PC-3 (cell line): Measurements from ENCODE around the gene SAMD11.

Source experiments
- EZH2phosphoT487 ChIP-seq: fragments of 300-600 bp; sonication (generic); IDR thresholded peaks from 2 replicates; pipeline ENCODE4 v1.6.1; 2018; ENCODE audit warnings: mild to moderate bottlenecking, antibody characterized with exemption, low read length, borderline replicate concordance
- TF ChIP-seq, protein P1 (sequence below): fragments of 300-600 bp; sonication (generic); conservative IDR thresholded peaks from 2 replicates; pipeline ENCODE4 v1.5.1; 2017; ENCODE audit warnings: antibody characterized with exemption, low read depth, mild to moderate bottlenecking, low read length

DNA sequence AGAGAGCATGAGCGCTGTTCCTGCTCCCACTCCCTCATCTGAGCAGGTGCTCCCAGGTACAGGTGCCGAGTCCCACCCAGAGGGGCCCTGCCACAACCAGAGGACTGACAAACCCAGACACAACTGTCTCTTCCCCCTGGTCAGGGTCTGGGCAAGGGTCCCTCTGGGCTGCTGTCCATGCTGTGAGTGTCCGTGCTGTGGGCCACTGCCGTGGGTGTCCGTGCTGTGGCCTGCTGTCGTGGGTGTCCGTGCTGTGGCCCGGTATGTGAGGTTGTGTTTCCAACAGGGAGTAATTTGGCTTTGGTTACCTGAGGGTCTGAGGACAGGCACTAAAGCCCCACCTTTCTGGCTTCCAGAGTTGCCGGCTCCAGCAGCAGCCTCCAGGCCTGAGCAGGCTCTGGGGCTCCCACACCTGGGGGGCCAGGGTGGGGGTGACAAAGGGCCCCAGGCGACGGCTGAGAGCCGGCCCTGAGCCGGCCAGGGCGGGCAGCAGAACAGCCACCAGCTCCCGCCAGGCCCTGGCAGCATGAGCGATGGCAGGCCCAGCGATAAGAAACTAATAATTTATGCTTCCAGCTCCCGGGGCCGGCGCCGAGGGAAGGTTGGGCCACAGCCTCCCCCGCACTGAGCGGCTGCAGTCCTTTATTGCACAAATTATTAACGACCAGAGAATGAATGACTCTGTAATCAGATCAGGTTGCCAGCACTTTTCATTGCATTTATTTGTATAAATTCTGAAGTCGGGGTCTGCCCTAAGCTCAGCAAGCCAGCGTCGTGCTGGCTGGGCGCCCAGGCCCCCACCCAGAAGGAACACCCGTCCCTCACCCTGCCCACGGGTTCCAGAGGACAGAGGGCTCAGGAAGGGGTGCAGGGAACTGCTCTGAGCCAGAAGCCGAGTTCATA, 7.3 kb upstream of the SAMD11 start:
- TF ChIP-seq EZH2phosphoT487, result peak; percentile 26; the same call in 1 of the 2 replicates
- TF ChIP-seq, protein P1, sequence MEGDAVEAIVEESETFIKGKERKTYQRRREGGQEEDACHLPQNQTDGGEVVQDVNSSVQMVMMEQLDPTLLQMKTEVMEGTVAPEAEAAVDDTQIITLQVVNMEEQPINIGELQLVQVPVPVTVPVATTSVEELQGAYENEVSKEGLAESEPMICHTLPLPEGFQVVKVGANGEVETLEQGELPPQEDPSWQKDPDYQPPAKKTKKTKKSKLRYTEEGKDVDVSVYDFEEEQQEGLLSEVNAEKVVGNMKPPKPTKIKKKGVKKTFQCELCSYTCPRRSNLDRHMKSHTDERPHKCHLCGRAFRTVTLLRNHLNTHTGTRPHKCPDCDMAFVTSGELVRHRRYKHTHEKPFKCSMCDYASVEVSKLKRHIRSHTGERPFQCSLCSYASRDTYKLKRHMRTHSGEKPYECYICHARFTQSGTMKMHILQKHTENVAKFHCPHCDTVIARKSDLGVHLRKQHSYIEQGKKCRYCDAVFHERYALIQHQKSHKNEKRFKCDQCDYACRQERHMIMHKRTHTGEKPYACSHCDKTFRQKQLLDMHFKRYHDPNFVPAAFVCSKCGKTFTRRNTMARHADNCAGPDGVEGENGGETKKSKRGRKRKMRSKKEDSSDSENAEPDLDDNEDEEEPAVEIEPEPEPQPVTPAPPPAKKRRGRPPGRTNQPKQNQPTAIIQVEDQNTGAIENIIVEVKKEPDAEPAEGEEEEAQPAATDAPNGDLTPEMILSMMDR, result no peak
